ENCODE measurements around the gene KCNB1. TPM values are rescaled to one million over a fixed set of nuclear protein-coding genes. Genes with fewer than 3 reads are reported as not detected.

The KCNB1 gene
- total RNA-seq, 2 donors from 2014 or later: 0.52 to 3.3 TPM

DNA sequence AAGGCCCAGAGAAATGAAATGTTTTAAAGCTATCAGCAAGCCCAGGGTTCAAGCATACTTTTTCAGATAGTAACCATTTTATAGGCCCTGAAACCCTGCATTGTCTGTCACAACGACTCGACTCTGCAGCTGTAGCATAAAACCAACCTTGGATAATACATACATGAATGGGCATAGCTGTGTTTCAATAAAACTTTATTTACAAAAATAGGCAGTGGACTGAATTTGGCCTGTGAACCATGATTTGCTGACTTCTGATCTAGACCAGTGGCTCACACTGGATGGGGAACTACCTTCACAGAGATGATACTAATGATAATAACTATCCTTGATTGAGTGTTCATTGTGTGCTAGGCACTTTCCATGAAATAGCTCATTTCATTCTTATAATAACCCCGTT lies 107.3 kb downstream of the KCNB1 start:
- Histone ChIP-seq H3K4me3 (no peak overlapping the region), H3K27me3 (no peaks in the 10 kb centered on the region), H3K4me1 (no peaks in the 10 kb centered on the region), H3K27ac (no peak overlapping the region), H3K9me3 (no peaks in the 10 kb centered on the region), H3K36me3 (replicated peaks in 1 of 2; ENCODE audit: insufficient read depth in 1 of 2, low read depth in 2 of 2) (no peaks in the 10 kb centered on the region)
- TF ChIP-seq CTCF (IDR thresholded peaks at IDR 0.05): no peak
- no peak for TF ChIP-seq POLR2A (IDR thresholded peaks at IDR 0.05)
- ATAC-seq: no peak
- DNase-seq: no peak
- intact Hi-C loops (cut with DNase I): no loop called here
- 79 to 89% methylated on average over 3 of the region's 3 CpGs for WGBS, 2 donors

- no peak overlapping the region for H3K27ac ChIP-seq
- ATAC-seq (no peak), DNase-seq (no peak)
- no peaks in the 10 kb centered on the region for H3K4me1 ChIP-seq
- H3K4me3 ChIP-seq: no peak overlapping the region
- no peaks in the 10 kb centered on the region for H3K36me3 ChIP-seq (replicated peaks in 1 of 2; ENCODE audit: insufficient read depth in 1 of 2, low read depth in 2 of 2)
- TF ChIP-seq POLR2A (IDR thresholded peaks at IDR 0.05): no peak
- TF ChIP-seq CTCF (IDR thresholded peaks at IDR 0.05): no peak
- 80 to 85% methylated on average over 8 to 9 of the region's 9 CpGs for WGBS, 2 donors
- H3K9me3 ChIP-seq: no peaks in the 10 kb centered on the region
- intact Hi-C loops (cut with DNase I): no loop called here
- H3K27me3 ChIP-seq: no peaks in the 10 kb centered on the region
These were observed 110.3 kb downstream of the KCNB1 start for GRCh38 chr20:49372095-49372734.

- Histone ChIP-seq H3K36me3 (replicated peaks in 1 of 2; ENCODE audit: insufficient read depth in 1 of 2, low read depth in 2 of 2) (no peaks in the 10 kb centered on the region), H3K4me1 (no peaks in the 10 kb centered on the region), H3K9me3 (no peaks in the 10 kb centered on the region), H3K4me3 (no peak overlapping the region), H3K27me3 (no peaks in the 10 kb centered on the region), H3K27ac (no peak overlapping the region)
- no peak for DNase-seq
- WGBS, 2 donors: 49 to 64% methylated on average over 5 of the region's 5 CpGs
- intact Hi-C loops (cut with DNase I): no loop called here
- no peak for ATAC-seq
- TF ChIP-seq CTCF (IDR thresholded peaks at IDR 0.05) (no peak), POLR2A (IDR thresholded peaks at IDR 0.05) (no peak)
These were observed 113.9 kb downstream of the KCNB1 start for GRCh38 chr20:49368596-49368995.

- ATAC-seq: no peak
- 76 to 82% methylated on average over 4 to 5 of the region's 5 CpGs for WGBS, 2 donors
These were observed 115.4 kb downstream of the KCNB1 start for GRCh38 chr20:49367113-49367512.

More at GRCh38 chr20:49367113-49367512, 115.4 kb downstream of the KCNB1 start:
- no peak overlapping the region for H3K27ac ChIP-seq
- no peaks in the 10 kb centered on the region for H3K36me3 ChIP-seq (replicated peaks in 1 of 2; ENCODE audit: insufficient read depth in 1 of 2, low read depth in 2 of 2)
- no peaks in the 10 kb centered on the region for H3K27me3 ChIP-seq
- no peaks in the 10 kb centered on the region for H3K4me1 ChIP-seq
- no peak for TF ChIP-seq CTCF (IDR thresholded peaks at IDR 0.05)
- no peak for TF ChIP-seq POLR2A (IDR thresholded peaks at IDR 0.05)
- DNase-seq: no peak
- intact Hi-C loops (cut with DNase I): no loop called here
- H3K4me3 ChIP-seq: no peak overlapping the region
- H3K9me3 ChIP-seq: no peaks in the 10 kb centered on the region
